GM04504 (cell line): Measurements from ENCODE around the gene HRH3.

Experiments
- DNase-seq: peaks from one replicate; pipeline ENCODE4 v3.0.0-alpha.2; 2012; ENCODE audit warnings: low read depth

The HRH3 gene

DNA sequence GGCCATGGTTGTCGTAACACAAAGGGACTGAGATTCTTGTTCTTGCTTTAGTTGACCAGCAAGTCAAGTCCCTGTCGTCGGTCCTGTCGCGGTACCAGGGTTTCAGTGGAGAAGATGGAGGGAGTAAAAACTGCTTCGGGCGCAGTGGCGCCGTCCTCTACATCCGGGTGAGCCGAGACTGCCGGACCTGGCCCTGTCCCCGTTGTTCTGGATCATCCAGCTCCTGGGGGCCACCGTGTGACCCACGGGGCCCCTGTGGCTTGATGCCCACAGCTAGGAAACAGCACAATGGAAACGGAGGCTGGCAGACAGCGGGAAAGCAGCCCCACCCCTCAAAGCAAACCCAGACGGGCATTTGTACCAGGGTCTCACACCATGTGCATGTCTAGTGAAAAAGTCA is 22.3 kb downstream of the HRH3 start:
- no peak for DNase-seq

DNA sequence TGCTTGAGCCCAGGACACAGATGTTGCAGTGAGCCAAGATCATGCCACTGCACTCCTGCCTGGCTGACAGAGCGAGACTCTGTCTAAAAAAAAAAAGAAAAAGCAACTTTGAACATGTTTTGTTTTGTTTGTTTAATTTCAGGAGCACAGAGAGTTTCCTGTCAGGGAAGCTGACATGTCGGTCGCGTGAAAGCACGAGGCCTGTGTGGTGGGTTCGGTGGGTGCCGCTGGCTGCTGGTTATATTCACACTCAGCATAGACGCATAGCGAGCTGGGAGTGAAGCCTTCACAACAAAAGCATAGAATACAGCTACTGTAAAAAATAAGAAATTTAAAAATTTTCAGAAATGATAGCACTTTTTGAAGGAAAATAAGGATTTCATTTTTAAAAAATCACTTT is 22.8 kb downstream of the HRH3 start:
- DNase-seq: no peak

DNA sequence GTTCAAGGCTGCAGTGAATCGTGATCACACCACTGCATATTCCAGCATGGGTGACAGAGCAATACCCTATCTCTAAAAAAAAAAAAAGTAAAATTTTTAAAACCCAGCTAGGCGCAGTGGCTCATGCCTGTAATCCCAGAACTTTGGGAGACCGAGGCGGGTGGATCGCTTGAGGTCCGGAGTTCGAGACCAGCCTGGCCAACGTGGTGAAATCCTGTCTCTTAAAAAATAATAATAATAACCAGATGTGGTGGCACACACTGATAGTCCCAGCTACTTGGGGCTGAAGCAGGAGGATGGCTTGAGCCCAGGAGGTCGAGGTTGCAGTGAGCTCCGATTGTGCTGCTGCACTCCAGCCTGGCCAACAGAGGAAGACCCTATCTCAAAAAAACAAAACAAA is 23.8 kb downstream of the HRH3 start:
- DNase-seq: no peak

DNA sequence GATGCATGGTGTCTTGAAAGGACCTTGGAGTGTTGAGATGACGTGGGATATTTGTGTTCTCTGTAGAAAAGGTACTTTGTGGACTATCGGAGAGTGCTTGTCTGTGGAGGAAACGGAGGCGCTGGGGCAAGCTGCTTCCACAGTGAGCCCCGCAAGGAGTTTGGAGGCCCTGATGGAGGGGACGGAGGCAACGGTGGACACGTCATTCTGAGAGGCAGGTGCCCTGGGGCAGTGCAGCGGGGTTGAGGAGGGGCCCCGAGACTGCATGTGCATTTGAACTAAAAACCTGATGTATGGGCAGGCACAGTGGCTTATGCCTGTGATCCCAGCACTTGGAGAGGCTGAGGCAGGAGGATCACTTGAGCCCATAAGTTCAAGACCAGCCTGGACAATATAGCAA is 24.3 kb downstream of the HRH3 start:
- no peak for DNase-seq

DNA sequence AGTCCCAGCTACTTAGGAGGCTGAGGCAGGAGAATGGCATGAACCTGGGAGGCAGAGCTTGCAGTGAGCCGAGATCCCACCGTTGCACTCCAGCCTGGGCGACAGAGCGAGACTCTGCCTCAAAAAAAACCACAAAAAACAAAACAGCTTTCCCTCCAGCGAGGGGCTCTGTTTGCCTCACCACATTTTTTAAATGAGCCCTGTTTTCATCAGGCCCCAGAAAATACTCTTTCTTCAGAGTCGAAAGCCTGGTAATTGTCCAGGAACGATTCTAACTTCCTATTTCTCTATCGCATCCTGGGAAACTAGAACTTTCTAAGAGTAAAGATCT is 25.0 kb downstream of the HRH3 start:
- no peak for DNase-seq

DNA sequence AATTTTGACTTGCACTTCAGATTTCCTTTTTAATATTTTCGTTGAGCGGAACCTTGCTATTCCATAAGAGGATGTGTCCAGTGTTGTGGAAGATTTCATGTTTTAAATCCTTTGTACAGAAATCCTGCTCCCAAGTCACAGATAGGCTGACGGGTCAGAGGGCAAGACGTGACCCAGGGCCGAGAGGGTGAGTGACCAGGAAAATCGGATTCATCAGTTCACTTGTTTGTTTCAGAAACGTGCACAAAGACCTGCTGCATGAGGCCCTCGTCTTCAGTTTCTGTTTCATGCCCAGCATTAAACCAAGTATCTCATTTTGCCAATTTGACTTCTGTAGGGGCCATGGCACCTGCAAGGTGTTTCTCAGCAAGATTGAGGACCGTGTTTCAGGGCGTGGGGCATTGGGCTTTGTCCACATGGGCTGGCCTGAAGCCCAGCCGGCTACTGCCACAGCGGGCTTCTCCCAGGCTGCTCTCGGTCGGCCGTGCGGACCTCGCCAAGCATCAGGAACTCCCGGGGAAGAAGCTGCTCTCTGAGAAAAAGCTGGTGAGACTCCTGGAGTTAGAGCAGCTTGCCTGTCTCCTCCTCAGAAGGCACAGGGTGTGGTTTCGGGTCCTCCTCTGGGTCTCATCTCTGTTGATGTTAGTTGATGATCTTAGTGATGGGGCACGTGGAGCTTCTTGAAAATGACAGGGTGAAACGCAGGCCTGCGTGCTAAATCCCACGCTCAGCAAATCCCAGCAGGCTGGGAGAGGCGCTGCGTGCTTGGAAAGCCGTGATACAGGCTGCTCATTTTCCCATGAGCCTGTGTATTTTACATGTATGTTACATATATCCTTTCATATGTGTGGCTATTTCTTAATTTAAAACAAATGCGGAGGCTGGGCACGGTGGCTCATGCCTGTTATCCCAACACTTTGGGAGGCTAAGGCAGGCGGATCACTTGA is 26.7 kb downstream of the HRH3 start:
- DNase-seq: no peak

DNA sequence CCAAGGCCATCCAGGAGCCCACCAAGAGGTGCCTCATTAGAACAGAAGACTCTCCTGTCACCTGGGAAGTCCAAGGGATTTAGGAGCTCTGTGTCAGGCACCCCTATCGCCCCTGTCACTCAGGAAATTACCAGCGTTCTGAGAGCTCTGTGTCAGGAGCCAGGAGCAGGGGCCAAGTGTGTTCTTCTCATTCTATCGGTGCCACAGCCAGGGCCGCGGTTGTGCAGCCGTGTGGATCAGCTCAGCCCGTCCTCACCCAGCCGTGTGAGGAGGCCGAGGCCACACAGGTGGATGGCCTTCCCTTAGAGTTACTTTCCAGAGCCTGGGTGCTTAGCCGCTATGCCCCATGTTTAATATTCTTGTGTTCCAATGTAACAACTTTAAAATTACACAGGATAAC is 27.4 kb downstream of the HRH3 start:
- DNase-seq: no peak

DNA sequence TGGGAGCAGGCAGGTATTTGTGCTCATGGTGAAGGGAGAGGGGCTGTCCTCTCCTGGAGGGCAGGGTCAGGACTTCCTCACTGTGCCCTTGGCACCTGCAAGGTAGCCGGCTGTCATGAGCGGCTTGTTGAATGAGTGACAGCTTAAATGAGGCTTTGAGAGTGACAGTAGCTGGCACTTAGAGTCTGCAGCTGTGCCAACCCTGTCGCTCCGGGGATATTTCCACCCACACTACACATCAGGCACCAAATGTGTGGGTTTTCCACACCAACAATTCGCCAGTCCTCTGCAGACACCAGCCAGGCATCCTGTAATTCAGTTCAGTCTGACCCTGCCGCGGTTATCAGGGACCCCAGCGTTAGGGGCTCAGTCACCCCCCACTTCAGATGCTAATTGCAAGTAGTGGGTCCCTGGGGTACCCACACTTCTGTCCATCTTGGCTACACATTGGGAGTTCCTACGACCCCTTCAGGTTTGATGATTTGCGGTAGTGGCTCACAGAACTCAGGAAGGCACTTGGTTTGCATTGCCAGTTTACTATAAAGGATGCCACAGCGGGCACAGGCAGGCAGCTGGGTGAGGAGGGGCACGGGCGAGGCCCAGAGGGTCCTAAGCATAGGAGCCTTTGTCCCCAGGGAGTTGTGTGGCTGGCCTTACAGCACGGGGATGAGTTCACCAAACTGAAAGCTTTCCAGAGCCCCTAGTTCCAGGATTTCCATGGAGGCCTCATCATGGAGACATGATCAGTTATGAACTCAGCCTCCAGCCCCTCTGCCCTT is 28.1 kb downstream of the HRH3 start:
- DNase-seq: no peak

DNA sequence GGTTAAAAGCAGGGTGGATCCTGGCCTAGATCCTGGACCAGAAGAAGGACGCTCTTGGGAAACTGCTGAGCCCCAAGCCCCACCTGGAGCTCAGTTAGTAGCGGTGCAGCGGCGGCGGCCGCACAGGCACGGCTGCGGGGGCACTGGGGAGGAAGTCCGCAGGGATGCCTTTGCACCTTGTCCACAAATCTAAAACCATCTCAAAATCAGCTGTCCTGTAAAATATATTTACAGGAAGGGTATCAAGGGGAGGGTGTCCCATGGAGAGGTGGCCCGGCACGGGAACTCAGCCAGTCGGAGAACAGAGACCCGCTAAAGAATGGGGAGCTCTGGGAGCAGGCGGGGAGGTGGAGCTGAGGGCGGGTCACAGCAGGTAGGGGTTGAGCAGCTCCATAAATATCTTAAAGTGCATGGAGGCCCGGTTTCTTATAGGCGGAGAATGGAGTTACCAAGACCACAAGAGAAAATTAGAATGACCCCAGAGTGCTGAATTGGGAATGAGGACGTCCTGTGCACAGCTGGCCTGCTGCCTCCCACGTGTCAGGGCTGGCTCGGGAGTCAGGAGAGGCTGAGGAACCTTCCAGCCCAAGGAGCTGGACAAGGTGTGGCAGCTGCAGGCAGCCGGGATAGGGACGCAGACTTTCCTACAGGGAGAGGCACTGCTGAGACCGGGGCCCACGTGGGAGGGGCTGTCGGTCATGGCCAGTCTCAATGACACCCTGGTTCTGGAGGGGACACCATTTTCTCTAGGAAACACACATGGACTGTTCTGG is 29.3 kb downstream of the HRH3 start:
- no peak for DNase-seq

DNA sequence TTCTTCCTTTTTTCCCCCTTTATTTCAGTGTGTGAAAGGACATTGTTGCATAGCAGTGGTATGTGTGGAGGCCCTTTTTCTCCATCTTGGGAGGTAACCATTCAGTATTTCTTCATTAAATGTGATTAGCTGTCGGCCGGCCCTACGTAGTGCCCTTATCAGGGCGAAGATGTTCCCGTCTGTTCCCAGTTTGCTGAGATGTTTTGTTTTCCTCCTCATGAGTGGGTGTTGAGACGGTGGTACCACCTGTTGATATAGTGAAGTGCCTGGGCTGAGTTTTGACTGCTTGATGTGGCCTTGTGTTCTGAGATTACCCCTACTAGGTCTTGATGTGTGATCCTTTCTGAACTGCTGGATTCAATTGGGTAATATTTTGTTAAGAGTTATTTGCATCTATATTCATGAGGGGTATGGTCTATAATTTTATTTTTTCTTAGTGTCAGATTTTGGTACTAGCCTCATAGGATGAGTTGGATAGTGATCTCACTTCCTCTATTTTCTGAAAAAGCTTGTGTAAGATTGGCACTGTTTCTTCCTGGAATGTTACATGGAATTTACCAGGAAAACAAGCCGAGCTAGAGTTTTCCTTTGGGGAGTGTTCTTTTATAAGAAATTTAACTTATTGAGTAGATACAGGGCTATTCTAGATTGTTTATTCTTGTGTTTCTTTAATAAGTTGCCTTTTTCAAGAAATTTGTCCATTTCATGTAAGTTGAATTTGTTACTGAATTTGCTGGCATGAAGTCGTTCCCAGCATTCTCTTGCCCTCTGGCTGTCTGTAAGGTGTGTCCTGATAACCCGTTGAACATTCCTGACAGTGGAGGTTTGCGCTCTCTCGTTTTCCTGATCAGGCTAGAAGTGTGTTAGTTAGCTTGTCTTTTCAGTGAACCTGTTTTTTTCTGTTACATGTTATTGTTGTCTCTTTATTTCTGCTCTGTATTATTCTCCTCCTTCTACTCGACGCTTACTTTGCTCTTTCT is 32.9 kb downstream of the HRH3 start:
- DNase-seq: no peak

DNA sequence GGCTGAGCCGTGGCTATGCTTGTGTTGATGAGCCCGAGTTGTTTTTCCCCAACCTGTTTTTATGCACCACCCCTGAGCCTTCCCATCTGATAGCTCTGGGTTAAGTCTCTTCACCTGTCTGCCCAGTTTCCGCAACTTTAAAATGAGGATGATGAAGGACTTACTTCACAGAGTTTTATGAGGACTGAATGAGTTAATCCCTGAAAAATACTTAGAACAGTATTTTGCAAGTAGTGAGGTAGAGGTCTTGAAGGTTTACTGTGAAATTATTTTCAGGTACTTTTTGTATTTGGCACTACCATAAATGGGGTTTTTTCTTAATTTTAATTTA is 34.0 kb downstream of the HRH3 start:
- DNase-seq: no peak

DNA sequence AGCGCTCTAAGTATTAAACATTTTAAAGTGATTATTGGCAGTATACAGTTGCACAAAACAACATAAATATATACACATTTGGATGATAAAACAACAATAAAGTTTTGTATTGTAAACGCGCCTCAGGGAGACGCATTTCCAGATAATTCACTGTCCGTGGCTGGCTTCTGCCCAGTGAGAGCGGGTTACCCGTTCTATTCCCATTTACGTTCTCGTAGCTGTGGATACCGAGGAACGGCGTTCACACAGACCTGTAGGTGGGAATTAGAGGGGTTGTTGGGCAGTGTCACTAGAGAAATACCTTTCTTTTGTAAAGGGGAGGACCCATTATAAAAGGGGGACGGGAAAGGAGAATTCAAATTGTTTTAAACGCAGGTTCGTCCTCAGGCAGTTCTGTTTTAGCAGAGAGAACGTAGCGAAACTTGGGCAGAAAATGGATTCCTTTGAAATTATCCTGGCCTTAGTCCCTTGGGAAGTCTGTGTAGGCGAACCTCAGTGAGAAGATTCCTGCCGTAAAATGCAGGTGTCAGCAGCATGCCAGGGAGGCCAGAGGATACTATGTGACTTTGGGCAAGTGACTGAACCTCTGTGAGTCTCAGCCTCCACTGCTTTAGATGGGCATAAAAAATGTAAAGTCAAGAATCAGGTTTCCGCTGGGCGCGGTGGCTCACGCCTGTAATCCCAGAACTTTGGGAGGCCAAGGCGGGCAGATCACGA is 36.5 kb downstream of the HRH3 start:
- DNase-seq: no peak

DNA sequence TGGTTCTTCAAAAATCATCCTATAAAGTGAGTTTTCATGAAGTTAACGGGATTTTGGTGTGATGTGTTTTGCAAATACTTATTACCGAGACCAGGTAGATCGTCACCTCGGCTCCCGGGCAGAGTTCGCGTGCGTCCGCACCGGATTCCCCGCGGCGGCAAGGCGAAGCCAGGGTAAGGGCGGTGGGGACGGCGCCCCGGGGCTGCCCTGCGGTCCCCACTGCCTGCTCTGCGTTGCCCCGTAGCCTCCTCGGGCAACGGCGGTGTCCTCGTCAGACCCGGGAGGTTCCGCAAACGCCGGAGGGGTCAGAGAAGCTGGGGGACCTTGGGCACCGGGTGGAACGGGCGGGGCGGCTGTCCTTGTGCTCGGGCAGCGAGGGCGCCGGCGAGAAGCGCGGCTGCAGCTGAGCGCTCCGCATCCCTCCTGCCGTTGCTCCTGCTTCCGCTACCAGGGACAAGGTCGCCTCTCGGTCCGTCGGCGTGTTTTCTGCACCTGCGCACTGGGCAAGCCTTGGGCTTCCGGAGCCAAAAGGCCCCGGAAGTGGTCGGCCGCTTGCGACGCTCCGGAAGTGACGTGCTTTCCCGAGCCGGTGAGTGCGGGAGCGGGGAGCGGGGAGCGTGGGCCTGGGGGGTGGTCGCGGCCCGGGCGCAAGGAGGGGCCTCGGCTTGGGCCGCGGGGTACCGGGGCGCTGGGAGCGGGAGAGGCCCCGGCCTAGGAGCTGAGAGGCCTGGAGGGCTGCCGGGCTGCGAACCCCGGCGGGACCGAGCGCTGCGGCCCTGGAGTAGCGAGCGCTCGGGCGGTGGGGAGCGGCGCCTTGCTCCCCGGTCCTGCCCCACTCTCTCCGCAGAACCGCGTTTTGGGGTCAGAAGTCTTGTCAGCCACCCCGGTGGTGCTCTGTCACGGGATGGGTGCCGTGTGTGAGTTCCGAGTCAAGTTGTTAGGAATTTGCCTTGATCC is 37.3 kb downstream of the HRH3 start, which contains the start of gene MTG2:
TSS of gene MTG2 (plus strand) at position 560 of the 957 bp plus-strand sequence. CDS start 10,393 bp downstream, outside the sequence.
- DNase-seq: peak; percentile 89

DNA sequence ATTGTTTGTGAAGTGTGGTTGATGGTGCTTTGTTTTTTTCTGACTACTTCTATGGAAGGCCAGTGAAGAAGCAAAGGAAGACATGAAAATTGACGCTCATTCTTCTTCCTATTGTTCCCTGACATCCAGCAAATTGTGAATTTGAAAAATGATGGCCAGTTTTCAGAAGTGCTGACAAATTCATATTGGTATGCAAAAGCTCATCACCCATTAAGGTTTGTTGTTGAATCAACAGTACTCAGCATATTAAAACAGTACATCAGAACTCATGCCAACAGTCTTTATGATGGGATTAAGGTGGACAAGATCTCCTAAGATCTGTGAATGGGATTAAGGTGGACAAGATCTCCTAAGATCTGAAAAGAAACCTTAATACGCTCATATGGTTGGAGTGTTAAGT is 38.3 kb downstream of the HRH3 start:
- no peak for DNase-seq

DNA sequence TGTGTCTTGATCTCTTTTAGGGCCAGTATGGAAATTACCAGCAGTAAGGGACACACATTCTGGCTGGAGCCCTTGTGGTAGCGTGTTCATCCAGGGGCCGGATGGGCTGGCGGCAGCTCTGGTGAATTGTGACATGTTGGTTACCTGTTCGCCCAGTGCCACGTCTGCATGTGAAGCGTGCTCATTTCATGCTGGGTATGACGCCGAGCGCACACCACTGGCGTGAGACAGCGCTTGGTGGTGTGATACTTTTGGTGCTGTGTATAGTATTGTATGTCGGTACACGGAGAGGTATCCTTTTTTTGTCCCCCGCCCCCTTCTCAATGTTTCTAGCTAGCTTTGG is 40.9 kb downstream of the HRH3 start:
- no peak for DNase-seq

DNA sequence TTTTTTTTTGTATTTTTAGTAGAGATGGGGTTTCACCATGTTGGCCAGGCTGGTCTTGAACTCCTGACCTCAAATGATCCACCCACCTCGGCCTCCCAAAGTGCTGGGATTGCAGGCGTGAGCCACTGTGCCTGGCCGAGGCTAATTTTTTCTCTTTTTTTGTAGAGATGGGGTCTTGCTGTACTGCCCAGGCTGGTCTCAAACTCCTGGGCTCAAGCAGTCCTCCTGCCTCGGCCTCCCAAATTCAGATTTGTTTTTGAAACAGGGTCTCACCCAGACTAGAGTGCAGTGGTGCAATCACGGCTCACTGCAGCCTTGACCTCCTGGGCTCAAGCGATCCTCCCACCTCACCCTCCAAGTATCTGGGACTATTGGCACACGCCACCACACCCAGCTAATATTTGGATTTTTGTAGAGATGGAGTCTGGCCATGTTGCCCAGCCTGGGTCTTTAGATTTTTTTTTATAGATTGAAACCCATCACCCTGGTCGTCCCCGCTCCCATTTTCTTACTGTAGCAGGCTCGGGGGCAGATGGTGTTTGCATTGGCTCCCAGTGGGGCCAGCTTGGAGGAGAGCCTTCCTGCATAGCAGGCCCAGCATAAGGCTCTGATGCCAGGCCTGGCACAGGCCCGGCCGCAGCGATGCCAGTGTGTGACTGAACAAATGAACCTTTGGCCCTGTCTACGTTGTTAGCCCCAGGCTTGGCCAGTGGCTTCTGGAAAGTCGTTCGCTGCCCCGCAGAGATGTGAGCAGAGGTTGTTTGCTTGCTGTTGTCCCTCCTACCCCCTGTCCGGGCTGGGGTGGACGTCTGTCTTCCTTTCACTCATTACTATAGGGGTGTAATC is 41.5 kb downstream of the HRH3 start:
- no peak for DNase-seq

DNA sequence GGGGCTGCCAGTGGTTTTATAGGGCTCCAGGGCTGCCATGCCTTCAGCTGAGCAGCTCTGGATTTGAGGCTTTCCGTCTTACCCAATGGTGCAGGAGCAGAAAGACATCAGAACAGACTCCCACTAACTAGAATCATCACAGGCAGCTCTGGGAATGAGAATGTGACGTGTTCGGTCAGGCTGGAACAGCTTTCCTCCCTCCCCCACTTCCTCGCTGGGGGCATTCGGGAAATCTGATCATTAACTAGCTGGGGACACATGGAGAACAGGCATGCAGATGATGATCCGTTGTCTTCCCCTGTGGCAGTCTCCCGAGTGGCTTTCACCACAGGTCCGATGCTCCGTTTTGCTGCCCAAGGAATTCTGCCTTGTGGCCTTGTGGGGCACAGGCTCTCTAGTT is 42.8 kb downstream of the HRH3 start:
- no peak for DNase-seq

DNA sequence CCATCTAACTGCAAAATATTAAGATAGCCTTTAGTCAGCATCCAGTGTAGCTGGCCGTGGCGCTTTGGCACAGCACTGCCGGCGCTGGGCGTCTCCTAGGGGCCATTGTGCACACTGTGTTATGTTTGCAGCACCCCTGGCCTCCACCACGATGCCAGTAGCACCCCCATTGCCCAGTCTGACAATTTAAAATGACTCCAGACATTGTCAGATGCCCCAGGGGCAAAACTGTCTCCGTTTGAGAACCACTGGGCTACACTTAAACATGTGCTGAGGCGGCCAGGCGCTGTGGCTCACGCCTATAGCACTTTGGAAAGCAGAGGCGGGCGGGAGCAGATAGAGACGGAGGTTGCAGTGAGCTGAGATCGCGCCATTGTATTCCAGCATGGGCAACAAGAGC is 43.2 kb downstream of the HRH3 start:
- no peak for DNase-seq

DNA sequence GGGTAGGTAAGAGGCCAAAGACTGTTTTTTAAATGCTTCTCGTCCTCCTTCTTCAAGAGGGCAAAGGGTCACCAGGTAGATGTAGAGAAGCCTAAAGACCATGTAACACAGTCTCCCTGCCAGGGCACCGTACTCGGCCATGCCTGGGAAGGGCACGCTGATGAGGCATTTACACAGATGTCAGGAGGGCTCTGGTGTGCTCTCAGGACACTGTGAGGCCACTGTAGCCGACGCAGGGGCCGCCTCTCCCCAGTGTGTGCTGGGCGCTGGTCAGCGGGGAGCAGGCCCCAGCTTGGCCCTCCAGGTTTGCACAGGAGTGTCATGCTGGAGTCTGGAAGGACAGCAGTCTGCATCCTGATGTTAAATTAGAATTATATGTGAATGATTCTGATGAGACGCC is 44.4 kb downstream of the HRH3 start:
- no peak for DNase-seq
